ENCODE data around the gene ANXA8L1.
"Not testable (repeated sequence)": the region's sequence is repeated elsewhere in the genome, so short reads cannot be mapped to it uniquely, and the experiment has no call there.

Gene ANXA8L1

GRCh38 chr10:46377022-46377421 lies 1.4 kb downstream of the ANXA8L1 start:
- not testable (repeated sequence) for H3K27ac ChIP-seq

- H3K27ac ChIP-seq: not testable (repeated sequence)
Measured at GRCh38 chr10:46377651-46378050, 2.1 kb downstream of the ANXA8L1 start.

DNA sequence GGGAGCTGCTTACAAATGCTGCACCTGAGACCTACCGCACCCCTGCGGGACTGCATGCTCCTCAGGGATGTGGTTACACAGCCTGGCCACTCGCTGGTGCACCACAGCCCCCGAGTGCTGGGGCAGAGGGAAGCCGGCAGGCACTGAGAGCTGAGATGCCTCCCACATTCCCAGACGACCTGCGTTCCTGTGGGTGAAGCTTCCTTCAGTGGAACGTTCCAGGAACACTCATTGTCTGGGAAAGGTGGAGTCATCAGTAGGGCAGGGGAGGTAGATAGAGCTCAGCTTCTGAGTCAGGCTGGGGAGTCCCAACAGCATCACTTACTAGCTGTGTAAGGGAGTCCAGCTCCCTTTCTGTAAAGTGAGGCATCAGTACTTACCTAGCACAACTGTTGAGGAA lies 2.5 kb downstream of the ANXA8L1 start:
- not testable (repeated sequence) for H3K27ac ChIP-seq

- not testable (repeated sequence) for H3K27ac ChIP-seq
Measured at GRCh38 chr10:46379233-46379848, 3.8 kb downstream of the ANXA8L1 start.

DNA sequence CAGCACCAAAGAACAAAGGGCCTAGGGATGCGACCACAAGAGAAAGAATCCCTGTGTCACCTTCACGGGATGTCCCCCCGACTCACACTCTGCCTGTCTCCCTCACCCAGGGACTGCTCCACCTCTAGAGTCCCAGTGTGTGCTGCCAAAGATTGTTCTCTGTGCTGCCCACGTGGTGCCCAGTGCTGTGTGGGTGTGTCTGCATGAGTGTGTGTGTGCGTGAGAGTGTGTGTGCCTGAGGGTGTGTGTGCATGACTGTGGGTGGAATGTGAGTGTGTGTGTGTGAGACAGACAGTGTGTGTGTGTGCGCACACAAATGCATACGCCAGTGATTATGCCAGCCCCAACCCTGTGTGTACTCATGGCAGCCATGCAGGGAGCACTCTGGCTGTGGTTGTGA lies 10.3 kb downstream of the ANXA8L1 start:
- not testable (repeated sequence) for H3K27ac ChIP-seq

GRCh38 chr10:46386694-46387093 lies 11.1 kb downstream of the ANXA8L1 start:
- H3K27ac ChIP-seq: not testable (repeated sequence)

GRCh38 chr10:46387309-46387902 lies 11.8 kb downstream of the ANXA8L1 start:
- H3K27ac ChIP-seq: not testable (repeated sequence)

- not testable (repeated sequence) for H3K27ac ChIP-seq
Measured at GRCh38 chr10:46391422-46391821, 15.8 kb downstream of the ANXA8L1 start.

DNA sequence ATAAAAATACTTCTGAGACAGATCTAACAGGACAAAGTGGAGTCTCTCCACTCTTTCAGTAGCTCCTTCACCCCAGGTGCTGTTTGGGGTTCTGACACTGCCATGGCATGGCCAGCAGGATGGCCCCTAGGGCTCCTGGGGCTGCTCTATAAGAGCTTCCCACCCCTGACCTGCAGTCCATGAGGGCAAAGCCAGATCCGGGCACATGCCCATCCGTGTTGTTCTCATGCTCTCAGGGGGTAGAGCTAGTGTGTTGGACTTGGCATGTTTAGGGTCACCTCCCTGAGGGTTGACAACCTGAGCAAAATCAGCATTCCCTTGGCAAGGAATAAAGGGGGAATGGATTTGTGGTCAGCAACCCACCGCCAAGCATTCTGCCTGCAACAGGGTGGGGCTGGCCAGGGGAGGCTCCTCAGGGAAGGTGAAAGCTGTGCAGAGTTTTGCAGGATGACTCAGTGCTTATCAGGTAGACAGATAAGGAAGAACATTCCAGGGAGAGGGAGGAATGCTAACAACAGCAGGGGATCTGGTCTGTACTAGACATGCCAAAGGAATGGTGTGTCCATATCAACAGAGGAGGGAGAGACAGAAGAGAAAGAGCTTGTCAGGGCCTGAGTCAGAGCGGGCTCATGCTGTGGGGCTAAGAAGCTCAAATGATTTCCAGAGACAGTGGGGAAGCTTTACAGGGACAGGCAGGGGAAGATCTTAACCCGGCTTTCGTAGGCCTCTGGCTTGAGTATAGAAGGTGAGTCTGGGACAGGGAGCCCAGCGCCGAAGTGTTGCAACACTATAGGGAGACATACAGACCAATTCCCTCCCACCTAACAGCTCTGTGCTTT lies 21.1 kb downstream of the ANXA8L1 start:
- H3K27ac ChIP-seq: peak overlapping the region; percentile 40

DNA sequence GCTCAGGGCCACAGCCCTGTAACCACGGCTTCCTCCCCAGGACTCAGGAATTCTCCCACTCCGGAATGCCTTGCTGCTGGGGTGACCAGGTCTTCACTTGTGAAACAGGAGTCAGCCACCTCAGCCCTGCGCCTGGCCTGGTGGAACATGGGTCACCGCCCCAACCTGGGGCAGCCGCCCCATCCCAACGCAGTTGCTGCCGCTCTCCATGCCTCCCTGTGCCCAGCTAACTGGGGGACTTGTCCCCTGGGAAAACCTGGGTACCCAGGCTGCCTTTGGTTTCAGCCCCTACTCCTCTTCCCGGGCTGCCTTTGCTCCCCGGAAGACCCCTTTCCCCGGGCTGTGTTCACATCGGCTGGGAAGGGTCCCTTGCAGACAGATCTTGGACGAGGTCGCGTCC lies 22.2 kb downstream of the ANXA8L1 start:
- not testable (repeated sequence) for H3K27ac ChIP-seq

- H3K27ac ChIP-seq: peak overlapping the region; percentile 48
- TF ChIP-seq, protein P1, sequence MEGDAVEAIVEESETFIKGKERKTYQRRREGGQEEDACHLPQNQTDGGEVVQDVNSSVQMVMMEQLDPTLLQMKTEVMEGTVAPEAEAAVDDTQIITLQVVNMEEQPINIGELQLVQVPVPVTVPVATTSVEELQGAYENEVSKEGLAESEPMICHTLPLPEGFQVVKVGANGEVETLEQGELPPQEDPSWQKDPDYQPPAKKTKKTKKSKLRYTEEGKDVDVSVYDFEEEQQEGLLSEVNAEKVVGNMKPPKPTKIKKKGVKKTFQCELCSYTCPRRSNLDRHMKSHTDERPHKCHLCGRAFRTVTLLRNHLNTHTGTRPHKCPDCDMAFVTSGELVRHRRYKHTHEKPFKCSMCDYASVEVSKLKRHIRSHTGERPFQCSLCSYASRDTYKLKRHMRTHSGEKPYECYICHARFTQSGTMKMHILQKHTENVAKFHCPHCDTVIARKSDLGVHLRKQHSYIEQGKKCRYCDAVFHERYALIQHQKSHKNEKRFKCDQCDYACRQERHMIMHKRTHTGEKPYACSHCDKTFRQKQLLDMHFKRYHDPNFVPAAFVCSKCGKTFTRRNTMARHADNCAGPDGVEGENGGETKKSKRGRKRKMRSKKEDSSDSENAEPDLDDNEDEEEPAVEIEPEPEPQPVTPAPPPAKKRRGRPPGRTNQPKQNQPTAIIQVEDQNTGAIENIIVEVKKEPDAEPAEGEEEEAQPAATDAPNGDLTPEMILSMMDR (conservative IDR thresholded peaks at IDR 0.05): peak; percentile 41
Measured at GRCh38 chr10:46398212-46398886, 22.8 kb downstream of the ANXA8L1 start.

DNA sequence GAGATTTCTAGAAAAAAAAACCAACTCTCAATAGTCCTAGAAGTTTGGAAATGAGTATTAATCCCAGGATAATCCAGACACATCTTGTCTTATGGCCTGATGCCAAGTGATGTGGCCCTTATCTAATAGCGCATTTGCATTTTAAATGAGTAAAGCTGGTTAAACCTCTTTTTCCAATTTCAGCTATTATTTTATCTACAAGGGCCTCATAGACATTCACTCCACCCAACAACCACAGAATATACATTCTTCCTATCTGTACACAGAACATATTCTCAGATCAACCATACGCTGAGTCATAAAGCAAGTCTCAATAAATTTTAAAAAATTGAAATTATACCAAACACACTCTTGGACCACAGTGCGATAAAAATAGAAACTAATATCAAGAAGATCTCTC lies 34.0 kb downstream of the ANXA8L1 start:
- H3K27ac ChIP-seq: not testable (repeated sequence)

- H3K27ac ChIP-seq: not testable (repeated sequence)
Measured at GRCh38 chr10:46411123-46411522, 35.5 kb downstream of the ANXA8L1 start.

GRCh38 chr10:46412665-46413064 lies 37.1 kb downstream of the ANXA8L1 start:
- not testable (repeated sequence) for H3K27ac ChIP-seq

- not testable (repeated sequence) for H3K27ac ChIP-seq
Measured at GRCh38 chr10:46415291-46415690, 39.7 kb downstream of the ANXA8L1 start.

DNA sequence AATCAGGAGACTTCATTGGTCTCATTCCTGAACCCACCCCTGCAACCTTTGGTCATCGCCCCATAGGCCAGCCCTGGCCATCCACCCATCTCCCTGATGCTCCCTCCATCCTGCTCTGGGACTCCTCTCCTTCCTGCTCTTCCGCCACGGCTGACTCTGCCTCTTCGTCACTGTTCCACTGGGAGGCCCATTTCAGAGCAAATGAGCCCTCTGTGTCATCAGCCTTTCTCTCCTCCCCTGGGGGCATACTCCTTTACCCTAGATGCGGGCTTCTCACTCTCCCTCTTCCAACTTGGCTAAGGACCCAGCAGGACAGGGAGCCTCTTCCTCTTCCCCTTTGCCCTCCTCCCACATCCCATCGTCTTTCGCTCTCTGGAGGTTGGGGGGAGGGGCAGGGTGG lies 42.7 kb downstream of the ANXA8L1 start:
- peak overlapping the region; percentile 63; the same call in 1 of the 2 replicates for H3K27ac ChIP-seq

DNA sequence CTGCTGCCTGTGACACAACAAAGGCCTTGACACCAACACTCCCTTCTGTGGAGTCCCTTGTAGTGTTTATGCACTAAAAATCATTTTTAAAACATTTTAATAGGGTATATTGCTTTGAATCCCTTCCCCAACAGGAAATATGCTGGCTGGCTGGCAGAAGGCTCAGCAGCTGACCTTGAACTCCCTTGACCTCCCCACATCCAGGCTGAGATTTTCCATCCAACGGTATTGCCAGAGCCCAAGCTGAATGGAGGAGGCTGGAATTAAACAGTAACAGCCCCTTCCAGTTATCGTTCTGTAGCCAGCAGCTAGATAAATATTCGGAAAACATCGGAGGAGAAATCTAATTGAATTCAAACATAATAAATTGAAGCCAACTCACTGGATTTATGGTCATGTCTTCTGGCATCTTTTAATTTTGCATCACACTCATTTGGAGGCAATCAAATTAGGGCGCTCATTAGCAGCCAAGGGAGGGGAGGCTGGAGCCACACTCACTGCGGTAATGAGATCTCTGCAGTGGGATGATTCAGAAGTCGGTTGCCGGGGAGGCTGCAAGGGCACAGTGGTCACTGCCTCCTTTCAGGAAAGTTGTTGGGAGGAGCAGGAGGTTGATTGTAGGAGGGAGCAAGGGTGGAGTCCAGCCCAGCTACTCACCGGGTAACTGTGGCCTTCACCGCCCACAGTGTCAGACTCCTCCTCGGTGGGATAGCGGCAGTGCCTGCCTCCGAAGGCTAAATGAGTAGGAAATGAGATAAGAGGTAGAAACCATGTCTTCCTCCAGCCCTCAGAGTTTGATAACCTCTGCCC lies 44.2 kb downstream of the ANXA8L1 start:
- H3K27ac ChIP-seq: not testable (repeated sequence)

DNA sequence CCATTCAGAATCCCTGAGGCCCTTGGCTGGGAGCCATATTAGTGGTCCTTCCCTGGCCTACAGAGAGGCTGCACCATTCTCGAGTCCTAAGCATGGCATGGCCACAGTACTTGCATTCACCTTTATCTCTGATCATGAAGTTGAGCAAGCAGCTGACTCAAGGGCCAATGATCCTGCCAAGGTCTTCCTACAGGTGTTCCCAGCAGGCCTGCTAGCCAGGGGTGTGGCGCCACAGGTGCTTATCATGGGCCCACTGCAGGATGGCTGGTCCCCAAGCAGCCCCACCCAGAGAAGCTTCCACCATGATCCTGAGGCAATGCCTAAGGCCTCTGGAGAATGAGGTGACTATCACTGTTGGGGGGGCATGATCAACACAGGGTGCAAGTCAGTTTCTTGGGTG lies 48.0 kb downstream of the ANXA8L1 start:
- not testable (repeated sequence) for H3K27ac ChIP-seq

- H3K27ac ChIP-seq: not testable (repeated sequence)
Measured at GRCh38 chr10:46440942-46441341, 65.4 kb downstream of the ANXA8L1 start.

Measured in C4-2B (cell line).